Measurements from ENCODE around the gene CNDP1. TPM values are rescaled to one million over a fixed set of nuclear protein-coding genes. Genes with fewer than 3 reads are reported as not detected.

Gene CNDP1
- polyA plus RNA-seq (0.38 and 2.1 TPM in 2 replicates), polyA minus RNA-seq (0.24 and 2.7 TPM in 2 replicates)

DNA sequence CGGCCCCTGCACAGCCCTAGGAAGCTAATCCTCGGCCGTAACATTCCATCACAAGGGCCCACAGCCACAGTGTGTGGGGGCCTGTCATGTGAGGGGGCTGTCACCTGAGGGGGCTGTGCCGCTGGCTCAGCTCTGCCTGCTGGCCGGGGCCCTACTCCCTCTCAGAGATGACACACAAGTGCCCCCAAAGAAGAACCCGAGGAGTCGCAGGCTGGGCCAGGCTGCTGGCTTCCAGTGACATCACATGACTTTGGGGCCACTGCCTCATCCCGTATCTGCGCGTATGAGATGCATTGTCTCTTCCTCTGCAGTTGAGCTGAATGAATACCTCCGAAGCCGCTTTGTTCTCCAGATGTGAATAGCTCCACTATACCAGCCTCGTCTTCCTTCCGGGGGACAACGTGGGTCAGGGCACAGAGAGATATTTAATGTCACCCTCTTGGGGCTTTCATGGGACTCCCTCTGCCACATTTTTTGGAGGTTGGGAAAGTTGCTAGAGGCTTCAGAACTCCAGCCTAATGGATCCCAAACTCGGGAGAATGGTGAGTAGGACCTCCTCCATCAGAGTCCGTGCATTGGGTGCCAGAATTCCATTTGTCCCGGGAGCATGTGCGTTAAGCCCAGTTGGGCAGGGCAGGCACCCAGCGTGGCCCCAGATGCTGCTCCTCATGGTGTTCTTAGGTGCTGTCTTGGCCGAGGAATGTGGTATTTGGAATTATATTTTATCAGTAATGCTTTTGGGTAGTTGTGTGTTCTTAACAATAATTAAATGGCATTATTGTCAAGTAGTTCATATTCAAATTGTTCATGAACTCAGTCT, at the start of gene CNDP1:
CNDP1 (plus strand) TSS at position 351 of the 820 bp plus-strand sequence; CDS start at position 519, 168 bp downstream.
- Histone ChIP-seq H3K9me2 (ENCODE audit: insufficient read depth, low read length) (no peaks in the 10 kb centered on the region), H3K27me3 (ENCODE audit: insufficient read depth, low read depth, low read length) (no peaks in the 10 kb centered on the region), H3K4me3 (ENCODE audit: low read length) (no peak within 1 kb of the TSS), H3F3A (ENCODE audit: insufficient read depth, low read length, poor library complexity, severe bottlenecking) (no peaks in the 10 kb centered on the region), H3K4me2 (ENCODE audit: low read length) (no peak within 1 kb of the TSS), H4K20me1 (ENCODE audit: insufficient read depth) (no peaks in the 10 kb centered on the region), H3K27ac (ENCODE audit: low read length) (no peak within 1 kb of the TSS), H2AFZ (ENCODE audit: low read depth, low read length) (no peak within 1 kb of the TSS), H3K79me2 (replicated peaks; ENCODE audit: insufficient read depth, low read length) (no peaks in the 10 kb centered on the region), H3K9ac (ENCODE audit: low read length) (no peak within 1 kb of the TSS), H3K9me3 (ENCODE audit: low read length) (no peaks in the 10 kb centered on the region), H3K36me3 (ENCODE audit: insufficient read depth, low read length) (no peaks in the 10 kb centered on the region)
- TF ChIP-seq TAF1 (IDR thresholded peaks at IDR 0.05; ENCODE audit: low read depth) (no peak), MXI1 (conservative IDR thresholded peaks at IDR 0.05; ENCODE audit: poor library complexity, severe bottlenecking) (no peak), SMC3 (conservative IDR thresholded peaks at IDR 0.05; ENCODE audit: poor library complexity) (no peak), CTCF (IDR thresholded peaks at IDR 0.05; ENCODE audit: poor library complexity, severe bottlenecking) (no peak), REST (IDR thresholded peaks at IDR 0.05; ENCODE audit: borderline replicate concordance) (no peak), EP300 (conservative IDR thresholded peaks at IDR 0.05; ENCODE audit: poor library complexity, severe bottlenecking) (no peak), EZH2 (IDR thresholded peaks at IDR 0.05; ENCODE audit: borderline replicate concordance, insufficient read depth, low read length, poor library complexity, severe bottlenecking) (no peak), POLR2AphosphoS5 (IDR thresholded peaks at IDR 0.05) (no peak), RAD21 (conservative IDR thresholded peaks at IDR 0.05) (no peak)

GRCh38 chr18:74486119-74486849, 48.0 kb upstream of the CNDP1 start:
- Histone ChIP-seq H3K27ac (ENCODE audit: low read length) (no peak overlapping the region), H3K27me3 (ENCODE audit: insufficient read depth, low read depth, low read length) (no peaks in the 10 kb centered on the region), H3F3A (ENCODE audit: insufficient read depth, low read length, poor library complexity, severe bottlenecking) (no peaks in the 10 kb centered on the region), H3K9me3 (ENCODE audit: low read length) (no peaks in the 10 kb centered on the region), H3K36me3 (ENCODE audit: insufficient read depth, low read length) (no peaks in the 10 kb centered on the region), H3K79me2 (replicated peaks; ENCODE audit: insufficient read depth, low read length) (no peaks in the 10 kb centered on the region), H3K9me2 (ENCODE audit: insufficient read depth, low read length) (no peaks in the 10 kb centered on the region), H3K9ac (ENCODE audit: low read length) (no peak overlapping the region), H3K4me2 (ENCODE audit: low read length) (no peak overlapping the region), H2AFZ (ENCODE audit: low read depth, low read length) (no peak overlapping the region), H4K20me1 (ENCODE audit: insufficient read depth) (no peaks in the 10 kb centered on the region), H3K4me3 (ENCODE audit: low read length) (no peak overlapping the region)
- no peak for TF ChIP-seq EP300 (conservative IDR thresholded peaks at IDR 0.05; ENCODE audit: poor library complexity, severe bottlenecking)
